Stimulated activated CD8-positive, alpha-beta memory T cell treated with anti-CD3 and anti-CD28 coated beads, Interleukin-4, amount 100 ng/mL, for 24 hours (primary cell): ENCODE results near the gene SERTAD1.

ENCODE experiments used
- DNase-seq: peaks from one replicate; pipeline ENCODE4 v3.0.0-alpha.2; 2020; ENCODE audit warnings: low read depth

Gene SERTAD1

DNA sequence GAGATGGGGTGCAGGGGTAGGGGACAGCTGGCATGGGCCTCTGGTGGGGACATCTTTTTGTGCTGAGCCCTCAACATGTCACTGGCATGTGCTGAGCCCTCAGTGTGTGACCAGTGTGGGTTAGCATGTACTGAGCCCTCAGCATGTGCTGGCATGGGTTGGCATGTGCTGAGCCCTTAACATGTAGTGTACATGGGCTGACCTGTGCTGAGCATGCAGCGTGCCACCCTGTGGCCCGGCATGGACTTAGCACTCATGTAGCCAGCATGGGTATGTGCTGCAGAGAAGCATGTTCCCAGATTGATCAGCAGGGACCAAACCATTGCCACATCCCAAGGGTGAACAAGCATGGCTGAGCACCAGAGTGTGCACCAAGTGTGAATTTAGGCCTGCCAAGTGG, 47.3 kb downstream of the SERTAD1 start:
- DNase-seq: no peak

- no peak for DNase-seq
Measured at GRCh38 chr19:40377876-40378385, 47.9 kb downstream of the SERTAD1 start.

- DNase-seq: no peak
Measured at GRCh38 chr19:40376286-40376862, 49.4 kb downstream of the SERTAD1 start.

DNA sequence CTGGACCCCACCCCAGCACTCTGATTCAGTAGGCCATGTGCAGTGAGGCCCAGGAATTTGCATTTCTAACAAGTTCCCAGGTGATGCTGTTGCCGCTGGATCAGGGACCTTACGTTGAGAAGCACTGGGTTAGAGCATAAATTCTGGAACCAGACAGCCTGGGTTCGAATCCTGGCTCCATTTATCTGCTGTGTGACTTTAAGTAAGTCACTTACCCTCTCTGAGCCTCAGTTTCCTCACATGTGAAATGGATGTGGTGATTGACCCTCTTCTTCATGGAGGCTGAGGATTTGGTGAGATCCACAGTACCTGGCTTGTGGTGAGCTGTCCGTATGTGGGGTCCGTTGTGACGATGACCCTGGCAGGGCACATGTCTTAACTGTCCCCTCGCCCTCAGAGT, 51.7 kb downstream of the SERTAD1 start:
- DNase-seq: no peak

DNA sequence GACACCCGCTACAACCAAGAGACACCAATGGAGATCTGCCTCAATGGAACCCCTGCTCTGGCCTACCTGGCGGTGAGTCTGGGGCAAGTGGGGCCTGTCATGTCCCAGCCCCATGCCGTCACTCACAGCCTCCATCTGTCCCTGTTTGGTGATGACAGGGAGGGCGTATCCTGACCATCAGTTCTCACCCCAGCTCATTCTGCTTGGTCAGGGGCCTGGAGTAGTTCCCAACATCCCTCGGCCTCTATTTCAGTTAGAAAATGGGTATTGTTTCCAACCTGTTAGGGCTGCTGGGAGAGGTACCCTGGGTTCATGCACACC, 54.0 kb downstream of the SERTAD1 start:
- no peak for DNase-seq
